Measurements from ENCODE around the gene PSMG4.
A peak's percentile ranks its signal among the peaks of the same experiment; 100 is the strongest.

The PSMG4 gene

GRCh38 chr6:3305831-3306230, 47.1 kb downstream of the PSMG4 start:
- DNase-seq (ENCODE audit: low read depth, low spot score) = no peak

- no peak for DNase-seq (ENCODE audit: low read depth, low spot score)
Observed at GRCh38 chr6:3306848-3307247, 48.1 kb downstream of the PSMG4 start.

- no peak for DNase-seq (ENCODE audit: low read depth, low spot score)
Observed at GRCh38 chr6:3307436-3307835, 48.7 kb downstream of the PSMG4 start.

- DNase-seq (ENCODE audit: low read depth, low spot score) = no peak
Observed at GRCh38 chr6:3308106-3308505, 49.4 kb downstream of the PSMG4 start.

- peak; percentile 57 for DNase-seq (ENCODE audit: low read depth, low spot score)
Observed at GRCh38 chr6:3309391-3310050, 50.8 kb downstream of the PSMG4 start.

- no peak for DNase-seq (ENCODE audit: low read depth, low spot score)
Observed at GRCh38 chr6:3310051-3310448, 51.3 kb downstream of the PSMG4 start.

- no peak for DNase-seq (ENCODE audit: low read depth, low spot score)
Observed at GRCh38 chr6:3310703-3311102, 52.0 kb downstream of the PSMG4 start.

- no peak for DNase-seq (ENCODE audit: low read depth, low spot score)
Observed at GRCh38 chr6:3311826-3312225, 53.1 kb downstream of the PSMG4 start.

GRCh38 chr6:3312604-3313231, 54.0 kb downstream of the PSMG4 start:
- no peak for DNase-seq (ENCODE audit: low read depth, low spot score)

GRCh38 chr6:3314176-3314575, 55.4 kb downstream of the PSMG4 start:
- no peak for DNase-seq (ENCODE audit: low read depth, low spot score)

GRCh38 chr6:3314621-3315467, 56.1 kb downstream of the PSMG4 start:
- no peak for DNase-seq (ENCODE audit: low read depth, low spot score)

GRCh38 chr6:3315841-3316240, 57.1 kb downstream of the PSMG4 start:
- no peak for DNase-seq (ENCODE audit: low read depth, low spot score)

GRCh38 chr6:3316331-3316730, 57.6 kb downstream of the PSMG4 start:
- DNase-seq (ENCODE audit: low read depth, low spot score) = no peak

- DNase-seq (ENCODE audit: low read depth, low spot score) = no peak
Observed at GRCh38 chr6:3316818-3317217, 58.1 kb downstream of the PSMG4 start.

Measured in ELF-1 (cell line).